Raji (cell line): ENCODE measurements around the gene RNF182.

Experiments used
- POLR2A ChIP-seq: IDR thresholded peaks from 2 replicates; pipeline ENCODE4 v1.6.1; 2011; ENCODE audit warnings: low read depth, low read length, control low read depth; ENCODE audit not compliant: insufficient read depth

Gene RNF182

DNA sequence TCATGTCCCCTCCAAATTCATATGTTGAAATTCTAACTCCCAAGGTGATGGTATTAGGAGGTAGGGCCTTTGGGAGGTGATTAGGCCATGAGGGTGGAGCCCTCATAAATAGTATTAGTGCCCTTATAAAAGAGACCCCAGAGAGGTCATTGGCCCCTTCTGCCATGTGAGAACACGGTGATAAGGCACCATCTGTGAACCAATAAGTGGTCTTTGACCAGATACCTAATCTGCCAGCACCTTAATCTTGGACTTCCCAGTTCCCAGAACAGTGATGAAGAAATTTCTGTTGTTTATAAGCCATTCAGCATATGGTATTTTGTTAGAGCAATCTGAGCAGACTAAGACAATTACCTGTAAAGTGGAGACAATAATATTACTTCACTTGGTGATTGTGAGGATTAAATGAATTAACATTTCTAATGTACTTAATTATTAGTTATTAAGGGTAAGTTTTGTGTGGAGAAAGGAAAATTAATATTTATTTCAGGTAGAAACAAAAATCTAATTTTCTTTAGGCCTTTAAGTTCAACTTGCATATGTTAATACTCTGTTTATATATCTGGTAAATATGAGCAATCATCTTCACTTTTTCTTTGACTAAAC is 7.1 kb downstream of the RNF182 start:
- no peak for TF ChIP-seq POLR2A

DNA sequence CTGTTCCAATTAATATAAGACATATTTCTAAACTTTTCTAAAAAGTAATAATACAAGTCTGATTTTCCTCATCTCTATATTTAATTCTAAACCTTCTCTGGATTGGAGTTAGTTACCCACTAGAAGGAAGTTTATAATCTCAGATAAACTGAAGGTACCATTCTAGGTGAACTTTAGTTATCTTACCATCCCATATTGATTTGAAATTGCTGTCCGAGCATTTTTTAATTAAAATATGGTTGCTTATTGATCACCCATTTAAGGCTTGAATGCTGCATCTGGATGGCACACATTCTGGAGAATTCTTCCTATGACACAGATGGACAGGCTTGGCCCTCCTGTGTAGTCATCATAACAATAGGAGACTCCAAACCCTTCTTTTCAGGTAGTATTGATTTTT is 8.0 kb downstream of the RNF182 start:
- no peak for TF ChIP-seq POLR2A

DNA sequence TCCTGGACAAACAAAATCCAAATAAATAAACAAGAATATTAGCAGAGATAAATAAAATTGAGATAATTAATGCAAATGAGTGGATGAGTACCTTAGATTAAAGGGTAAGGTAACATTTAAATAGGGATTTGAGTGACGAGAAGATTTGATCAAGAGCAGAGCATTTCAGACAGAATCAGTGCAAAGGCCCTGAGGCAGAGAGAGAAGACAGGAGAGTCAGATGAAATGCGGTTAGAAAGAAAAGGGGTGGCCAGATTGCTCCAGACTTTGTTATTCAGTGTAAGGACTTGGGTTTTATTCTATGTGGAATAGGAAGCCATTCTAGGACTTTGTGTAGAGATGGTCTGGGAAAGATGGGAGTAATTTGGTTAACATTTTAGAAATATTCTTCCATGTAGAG is 10.0 kb downstream of the RNF182 start:
- TF ChIP-seq POLR2A = no peak

DNA sequence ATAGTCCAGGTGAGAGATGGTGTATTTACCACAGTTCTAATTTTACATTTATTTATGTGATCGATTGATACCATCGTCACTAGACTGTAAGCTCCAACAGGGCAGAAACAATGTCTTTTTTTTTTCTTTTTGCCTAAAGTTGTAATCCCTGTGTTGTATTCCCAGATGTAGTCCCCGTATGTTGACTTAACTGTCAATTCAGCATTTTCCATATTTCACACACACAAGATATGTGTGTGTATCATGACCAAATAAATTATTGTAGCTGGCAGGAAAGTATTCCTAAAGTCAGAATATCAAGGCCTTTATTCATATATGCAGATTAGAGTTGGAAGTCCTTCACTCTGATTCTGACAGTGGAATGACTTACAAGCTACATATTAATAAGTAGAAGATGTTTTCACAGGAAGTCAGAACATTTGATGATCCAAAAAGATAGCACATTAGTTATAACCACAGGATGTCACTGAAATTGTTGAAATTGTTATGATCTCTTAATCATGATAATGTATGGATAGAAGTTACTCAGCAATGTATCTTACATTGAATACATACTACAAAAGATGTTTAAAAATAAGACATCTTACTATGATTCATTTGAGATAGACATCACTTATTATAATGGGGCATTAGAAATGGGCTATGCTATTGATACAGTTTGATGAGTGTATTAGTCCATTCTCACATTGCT is 10.6 kb downstream of the RNF182 start:
- no peak for TF ChIP-seq POLR2A

DNA sequence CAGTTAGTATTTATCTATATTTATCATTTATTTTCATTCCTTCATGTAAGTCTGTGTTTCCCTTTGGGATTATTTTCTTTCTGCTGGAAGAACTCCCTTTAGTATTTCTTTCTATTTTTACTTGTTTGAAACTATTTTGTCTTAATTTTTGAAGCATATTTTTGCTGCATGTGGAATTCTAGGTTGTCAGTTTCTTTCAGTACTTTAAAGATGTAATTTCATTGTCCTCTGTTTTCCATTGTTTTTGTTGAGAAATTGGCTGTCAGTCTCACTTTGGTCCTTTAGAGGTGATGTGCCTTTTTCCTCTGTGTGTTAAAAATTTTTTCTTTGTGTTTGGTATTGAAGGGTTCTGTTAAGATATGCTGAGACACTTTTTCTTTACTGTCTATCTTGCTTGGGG is 17.1 kb downstream of the RNF182 start:
- TF ChIP-seq POLR2A = no peak

DNA sequence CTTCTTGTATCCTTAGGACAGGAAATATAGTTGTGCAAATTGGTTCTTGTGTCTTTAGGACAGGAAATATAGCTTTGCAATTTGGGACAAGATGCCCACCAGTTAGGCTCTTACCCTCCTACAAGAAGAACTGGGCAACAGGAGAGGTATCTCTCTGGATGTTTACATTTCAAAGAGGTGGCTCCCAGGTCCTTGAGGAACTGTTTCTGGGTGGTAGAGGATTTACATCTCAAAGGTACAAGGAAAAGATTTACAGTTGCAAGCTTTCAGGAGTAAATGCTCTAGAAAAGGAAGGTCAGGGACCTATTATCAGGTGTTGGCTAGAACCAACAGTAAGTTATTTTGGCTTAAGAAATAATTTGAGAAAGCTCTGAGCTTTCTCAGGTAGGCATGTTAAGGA is 19.2 kb downstream of the RNF182 start:
- no peak for TF ChIP-seq POLR2A

DNA sequence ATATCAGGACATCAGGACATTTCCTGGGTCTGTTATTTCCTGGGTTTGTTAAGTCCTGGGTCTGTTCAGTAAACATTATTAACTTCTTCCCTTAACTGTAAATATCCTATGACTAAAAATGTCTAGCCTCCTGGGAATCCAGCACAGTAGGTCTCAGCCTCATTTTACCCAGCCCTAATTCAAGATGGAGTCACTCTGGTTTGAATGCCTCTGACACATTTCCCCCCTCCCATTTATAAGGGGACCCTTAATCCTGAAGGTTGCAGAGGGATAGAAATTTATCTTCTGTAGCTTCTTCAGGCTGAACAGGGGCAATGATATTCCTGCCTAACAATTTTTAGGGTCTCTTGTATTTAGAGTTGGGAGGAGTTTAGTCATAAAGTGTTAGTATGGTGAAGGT is 21.8 kb downstream of the RNF182 start:
- no peak for TF ChIP-seq POLR2A

DNA sequence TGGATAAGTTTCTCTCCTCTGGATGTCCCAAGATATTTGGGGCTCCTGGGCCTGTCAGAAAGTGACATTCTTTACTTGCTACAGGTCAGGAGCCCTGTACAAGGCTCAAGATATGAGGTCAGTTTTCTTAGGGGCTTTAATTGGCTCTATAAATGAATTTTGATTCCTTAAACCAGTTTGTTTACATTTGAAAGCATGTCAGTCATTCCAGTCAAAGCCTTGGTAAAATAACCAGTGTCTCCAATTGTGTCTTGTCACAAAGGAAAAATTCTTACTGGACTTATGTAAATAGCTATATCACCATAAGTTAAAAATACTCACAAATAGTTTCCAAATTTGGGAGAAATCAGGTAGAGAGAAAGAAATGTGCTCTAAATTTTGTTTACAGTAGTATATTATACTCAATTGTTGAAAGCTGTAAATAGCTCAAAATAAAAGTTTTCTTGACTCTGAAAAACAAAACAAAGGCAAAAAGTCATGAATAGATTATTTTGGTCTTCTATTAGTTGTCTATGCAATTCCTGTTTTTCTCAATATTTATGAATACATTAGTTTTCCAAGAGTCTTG is 22.9 kb downstream of the RNF182 start:
- no peak for TF ChIP-seq POLR2A

DNA sequence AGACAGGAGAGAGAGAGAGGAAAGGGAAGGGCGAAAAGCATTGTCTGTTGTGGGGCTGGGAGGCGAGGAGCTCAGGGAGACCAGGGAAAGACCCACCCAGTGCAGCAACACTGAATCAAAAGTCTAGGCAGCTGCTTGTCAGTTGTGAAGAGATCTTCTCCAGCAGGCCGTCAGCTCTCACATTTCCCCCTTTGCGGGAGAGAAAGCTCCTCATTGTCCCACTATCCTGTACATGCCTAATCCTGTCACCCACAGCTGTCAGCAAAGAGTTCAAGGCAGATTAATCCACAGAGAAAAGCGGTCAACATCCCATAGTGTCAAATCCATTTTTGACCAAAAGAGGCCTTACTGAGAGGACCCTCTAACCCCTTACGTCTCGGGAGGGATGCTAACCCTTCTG is 27.3 kb downstream of the RNF182 start:
- TF ChIP-seq POLR2A = no peak

DNA sequence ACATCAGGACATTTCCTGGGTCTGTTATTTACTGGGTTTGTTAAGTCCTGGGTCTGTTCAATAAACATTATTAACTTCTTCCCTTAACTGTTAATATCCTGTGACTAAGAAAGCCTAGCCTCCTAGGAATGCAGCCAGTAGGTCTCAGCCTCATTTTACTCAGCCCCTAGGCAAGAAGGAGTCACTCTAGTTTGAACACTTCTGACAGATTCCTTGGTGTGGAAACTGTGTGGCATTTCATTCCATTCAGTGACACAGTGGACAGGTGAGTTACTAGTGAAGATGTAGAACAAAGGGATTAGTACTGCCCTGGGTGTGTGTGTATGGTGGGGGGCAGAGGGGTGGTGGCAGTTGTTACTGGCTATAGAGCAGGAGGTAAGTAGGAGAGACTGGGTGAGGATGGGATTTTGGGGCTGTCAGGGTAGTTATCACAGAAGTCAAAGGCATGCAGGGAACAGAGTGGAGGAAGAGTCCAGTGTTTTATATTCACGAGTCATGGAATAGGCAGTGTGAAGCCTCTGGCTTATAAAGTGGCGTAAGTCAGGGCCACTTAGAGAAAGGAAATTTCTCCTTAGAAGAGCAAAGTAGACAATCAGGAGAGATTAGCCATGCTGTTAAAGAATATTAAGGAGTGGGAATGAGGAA is 28.4 kb downstream of the RNF182 start:
- no peak for TF ChIP-seq POLR2A

DNA sequence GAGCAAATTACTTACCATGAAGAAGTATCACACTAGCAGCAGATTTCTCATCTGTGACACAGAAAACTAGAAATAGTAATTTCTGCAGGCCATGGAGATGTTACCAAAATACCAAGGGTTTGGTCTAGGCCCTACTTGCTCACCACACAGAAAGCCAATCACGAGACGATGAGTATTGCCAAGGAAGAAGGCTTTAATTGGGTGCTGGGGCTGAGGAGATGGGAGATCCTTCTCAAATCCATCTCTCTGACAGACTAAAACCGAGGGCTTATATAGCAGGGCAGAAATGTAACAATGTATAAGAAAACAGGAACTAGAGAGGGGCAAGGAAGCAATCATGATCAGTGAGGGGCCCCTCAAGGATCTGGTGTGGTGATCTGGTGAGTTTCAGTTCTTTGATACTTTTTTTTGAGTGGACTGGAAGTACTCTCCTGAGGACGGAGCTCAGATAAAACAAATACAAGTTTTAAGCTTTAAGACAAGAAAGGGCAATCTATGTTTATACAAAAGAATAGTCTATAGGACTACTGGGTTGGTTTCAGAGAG is 40.9 kb downstream of the RNF182 start:
- no peak for TF ChIP-seq POLR2A

DNA sequence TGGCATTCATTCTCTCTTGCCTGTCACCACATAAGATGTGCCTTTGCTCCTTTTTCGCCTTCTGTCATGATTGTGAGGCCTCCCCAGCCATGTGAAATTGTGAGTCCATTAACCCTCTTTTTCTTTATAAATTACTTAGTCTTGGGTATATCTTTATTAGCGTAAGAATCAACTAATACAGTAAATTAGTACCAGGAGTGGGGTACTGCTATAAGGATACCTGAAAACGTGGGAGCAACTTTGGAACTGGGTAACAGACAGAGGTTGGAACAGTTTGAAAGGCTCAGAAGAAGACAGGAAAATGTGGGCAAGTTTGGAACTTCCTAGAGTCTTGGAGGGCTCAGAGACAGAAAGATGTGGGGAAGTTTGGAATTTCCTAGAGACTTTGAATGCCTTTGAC is 46.6 kb downstream of the RNF182 start:
- TF ChIP-seq POLR2A = no peak

DNA sequence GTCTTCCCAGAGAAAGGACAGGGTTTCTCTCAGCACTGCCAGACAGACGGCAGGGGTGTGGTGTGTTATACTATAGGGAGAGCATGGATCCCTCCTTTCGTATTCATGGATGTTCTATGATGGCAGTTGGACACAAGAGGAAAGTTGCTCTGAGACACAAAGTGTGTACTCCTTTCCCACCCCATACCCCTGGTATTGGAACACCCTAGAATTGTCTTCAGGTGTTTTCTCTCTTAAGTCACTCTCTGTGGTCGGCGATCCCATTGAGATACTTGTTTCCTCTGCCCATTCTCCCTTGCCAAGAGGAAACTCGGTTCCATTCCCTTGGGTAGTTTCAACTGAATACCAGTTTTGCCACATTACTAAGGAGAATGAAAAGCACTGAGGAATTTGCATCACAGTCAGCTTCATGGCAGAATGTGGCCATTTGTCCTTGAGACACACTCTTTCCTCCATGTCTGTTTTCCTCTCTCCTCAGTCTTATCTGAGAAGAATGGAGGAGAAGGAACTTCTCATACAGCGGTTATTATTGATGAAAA is 53.4 kb downstream of the RNF182 start:
- TF ChIP-seq POLR2A = no peak

DNA sequence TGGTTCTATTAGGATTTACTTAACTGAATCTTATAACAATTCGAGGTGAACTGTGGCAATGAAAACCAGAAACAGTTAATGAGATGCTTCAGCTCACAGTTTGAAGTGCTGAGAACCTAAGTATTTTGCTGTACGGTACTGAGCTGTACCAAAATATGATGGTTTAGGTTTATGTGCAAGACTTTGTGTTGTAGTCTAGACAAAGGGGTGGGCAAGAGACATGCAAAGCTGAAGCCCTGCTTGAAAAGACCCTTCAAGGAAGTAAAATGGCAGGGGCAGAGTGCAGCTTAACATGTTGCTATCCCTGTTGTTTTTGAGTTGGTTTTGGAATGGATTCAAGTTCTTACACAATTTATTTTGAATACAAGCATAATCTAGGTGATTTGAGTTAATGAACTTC is 54.0 kb downstream of the RNF182 start:
- TF ChIP-seq POLR2A = no peak

DNA sequence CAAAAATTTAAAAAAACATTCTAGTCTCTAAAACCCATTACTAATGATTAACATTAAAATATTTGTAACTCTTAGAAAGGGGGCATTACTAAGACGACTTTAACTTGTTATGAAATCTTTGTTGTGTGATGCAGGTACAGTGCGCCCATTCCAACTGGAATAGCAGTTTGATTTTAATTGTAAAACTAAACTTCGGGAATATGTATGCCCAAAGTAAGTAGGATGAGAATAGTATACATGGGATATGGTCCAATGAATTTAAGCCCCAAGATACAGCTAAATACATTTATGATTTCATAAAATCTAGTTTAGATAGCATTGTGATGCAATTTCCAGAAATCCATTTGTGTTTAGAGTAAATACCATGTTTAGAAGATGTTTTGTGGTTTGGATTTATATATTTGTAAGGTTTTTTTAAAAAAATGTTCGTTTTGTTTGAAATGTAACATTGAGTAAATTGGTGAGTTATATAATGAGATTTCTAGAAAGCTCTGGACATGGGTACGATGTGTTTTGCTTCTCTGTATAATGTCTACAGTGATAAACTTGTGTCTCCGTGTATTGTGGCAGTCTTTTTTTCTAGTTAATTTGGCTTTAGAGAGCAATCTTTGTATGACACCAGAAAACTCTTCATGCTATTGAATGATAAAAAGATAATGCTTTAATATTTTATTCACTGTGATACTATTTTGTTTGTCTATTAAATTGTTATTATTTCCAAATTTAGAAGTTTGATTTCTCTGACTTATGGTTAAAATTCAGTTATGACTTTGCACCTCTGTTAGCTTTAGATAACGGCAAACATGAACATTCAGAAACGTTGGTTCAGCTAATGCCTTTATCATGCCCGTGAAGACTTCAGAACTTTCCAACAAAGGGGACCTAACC is 54.8 kb downstream of the RNF182 start:
- no peak for TF ChIP-seq POLR2A

DNA sequence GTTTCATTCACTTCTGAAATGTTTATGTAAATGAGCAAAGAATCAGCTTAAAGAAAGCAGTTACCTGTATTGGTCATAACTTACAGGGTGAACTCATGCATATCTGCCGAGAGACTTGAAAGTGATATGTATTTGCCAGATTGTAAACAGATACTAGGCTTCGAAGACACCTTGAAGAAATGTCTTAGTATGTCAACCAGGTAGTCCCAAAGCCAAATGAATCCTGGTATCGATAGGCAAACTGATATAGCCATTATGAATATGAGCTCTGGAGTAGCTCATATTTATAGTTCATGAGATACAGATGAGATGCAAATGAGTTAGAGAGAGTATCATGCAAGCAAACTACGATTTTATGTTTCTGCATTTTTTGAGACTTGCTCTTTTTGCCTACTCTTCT is 55.8 kb downstream of the RNF182 start:
- TF ChIP-seq POLR2A = no peak
